OCI-LY7 (cell line): ENCODE data around the gene MAPK4. TPM values are rescaled to one million over a fixed set of nuclear protein-coding genes. Genes with fewer than 3 reads are reported as not detected.

Experiments
- BruUV-seq: library from RNA; stranded (reverse); fragments of 400-500 nt; replicated peaks from 2 replicates; lab custom pipeline; 2021; lab: Mats Ljungman, UMichigan
- CTCF ChIA-PET: fragments of 300-600 bp; sonication (Branson Sonifier 250); formaldehyde crosslinking; loops from one replicate; lab custom pipeline; 2022; ENCODE audit warnings: antibody characterized with exemption; ENCODE audit not compliant: unreplicated experiment; lab: Charles Lee
- POLR2A ChIA-PET: fragments of 300-600 bp; sonication (Branson Sonifier 250); formaldehyde crosslinking; loops from one replicate; lab custom pipeline; 2022; ENCODE audit warnings: antibody characterized with exemption; lab: Charles Lee
- DNase-seq: peaks from one replicate; pipeline ENCODE4 v3.0.0-alpha.2; 2015; ENCODE audit warnings: low spot score
- H2AFZ ChIP-seq: fragments of 200-600 bp; sonication (generic), shearing (Covaris generic); 2 replicates; pipeline ENCODE4 v1.6.1; 2014; ENCODE audit warnings: mild to moderate bottlenecking, antibody characterized with exemption, low read length, moderate library complexity
- H3K27ac ChIP-seq: fragments of 200-600 bp; sonication (generic); 2 replicates; pipeline ENCODE4 v1.5.1; 2014; ENCODE audit warnings: mixed run types, low read depth, mild to moderate bottlenecking, moderate library complexity, low read length, inconsistent platforms; ENCODE audit not compliant: poor library complexity, severe bottlenecking
- H3K36me3 ChIP-seq: fragments of 200-600 bp; sonication (generic); 2 replicates; pipeline ENCODE4 v1.6.1; 2014; ENCODE audit warnings: mild to moderate bottlenecking, antibody characterized with exemption, low read length, moderate library complexity, mixed read lengths; ENCODE audit not compliant: insufficient read depth
- H3K4me1 ChIP-seq: fragments of 200-600 bp; sonication (generic); 2 replicates; pipeline ENCODE4 v1.5.1; 2014; ENCODE audit warnings: mild to moderate bottlenecking, low read length; ENCODE audit not compliant: insufficient read depth, poor library complexity, severe bottlenecking
- H3K4me2 ChIP-seq: fragments of 200-600 bp; sonication (generic); 2 replicates; pipeline ENCODE4 v1.6.1; 2014; ENCODE audit warnings: mild to moderate bottlenecking, low read length
- H3K4me3 ChIP-seq: fragments of 200-600 bp; sonication (generic); 2 replicates; pipeline ENCODE4 v1.5.1; 2014; ENCODE audit warnings: mild to moderate bottlenecking, low read depth, low read length; ENCODE audit not compliant: poor library complexity, severe bottlenecking
- H3K79me2 ChIP-seq: fragments of 200-600 bp; sonication (generic); 2 replicates; pipeline ENCODE4 v1.6.1; 2016; ENCODE audit warnings: low read depth, mild to moderate bottlenecking, low read length, moderate library complexity, mixed read lengths; ENCODE audit not compliant: insufficient read depth
- H3K9me2 ChIP-seq: fragments of 200-600 bp; sonication (generic); 2 replicates; pipeline ENCODE4 v1.6.1; 2016; ENCODE audit warnings: mild to moderate bottlenecking, low read length, mixed read lengths; ENCODE audit not compliant: insufficient read depth
- H3K9me3 ChIP-seq: fragments of 200-600 bp; sonication (generic); 2 replicates; pipeline ENCODE4 v1.6.1; 2014; ENCODE audit warnings: mild to moderate bottlenecking, mixed run types, low read length, mixed read lengths
- H4K20me1 ChIP-seq: fragments of 200-600 bp; sonication (generic); 2 replicates; pipeline ENCODE4 v1.6.1; 2014; ENCODE audit warnings: mild to moderate bottlenecking, antibody characterized with exemption, low read length, moderate library complexity, mixed read lengths; ENCODE audit not compliant: insufficient read depth
- CTCF ChIP-seq: fragments of 200-600 bp; sonication (generic); conservative IDR thresholded peaks from 2 replicates; pipeline ENCODE4 v1.5.1; 2014; ENCODE audit warnings: mild to moderate bottlenecking, antibody characterized with exemption, low read length, moderate library complexity, mixed read lengths
- EZH2phosphoT487 ChIP-seq: fragments of 200-600 bp; sonication (generic); IDR thresholded peaks from 2 replicates; pipeline ENCODE4 v1.6.1; 2018; ENCODE audit warnings: low read depth, borderline replicate concordance, mild to moderate bottlenecking, mixed run types, antibody characterized with exemption, low read length, moderate library complexity, mixed read lengths
- intact Hi-C: fragments of 100-400 bp; cut with micrococcal nuclease; formaldehyde crosslinking; loops from one replicate; pipeline ENCODE4 v1.10.0; 2022; ENCODE audit not compliant: unreplicated experiment
- total RNA-seq, 2 experiments: library from RNA; depleted of rRNA in 1 of 2; stranded (reverse); fragments of >200 nt in 1 of 2; shearing (Covaris generic) in 1 of 2; gene quantifications; 2 replicates each; pipeline ENCODE4 v1.2.3, GENCODE V29; 2014 to 2022

MAPK4 gene
- total RNA-seq, 2 experiments from 2014 or later = not detected

GRCh38 chr18:50658601-50659000, 98.7 kb downstream of the MAPK4 start:
- no peak overlapping the region for H2AFZ ChIP-seq
- no peak overlapping the region for H3K4me2 ChIP-seq
- no peaks in the 10 kb centered on the region for H4K20me1 ChIP-seq
- H3K4me3 ChIP-seq = no peak overlapping the region
- POLR2A ChIA-PET = no interaction called here
- no TSS peak for BruUV-seq
- CTCF ChIA-PET = no interaction called here
- H3K9me3 ChIP-seq = no peaks in the 10 kb centered on the region
- no peak overlapping the region for H3K27ac ChIP-seq
- TF ChIP-seq CTCF = no peak
- TF ChIP-seq EZH2phosphoT487 = no peak
- H3K4me1 ChIP-seq = no peaks in the 10 kb centered on the region
- H3K79me2 ChIP-seq = no peaks in the 10 kb centered on the region
- intact Hi-C loops = no loop called here
- no peaks in the 10 kb centered on the region for H3K9me2 ChIP-seq
- H3K36me3 ChIP-seq = no peaks in the 10 kb centered on the region
- no peak for DNase-seq

GRCh38 chr18:50659091-50660003, 99.5 kb downstream of the MAPK4 start:
- no peak overlapping the region for H3K4me3 ChIP-seq
- no peak overlapping the region for H3K27ac ChIP-seq
- no peaks in the 10 kb centered on the region for H3K79me2 ChIP-seq
- no peaks in the 10 kb centered on the region for H3K36me3 ChIP-seq
- no peak overlapping the region for H3K4me2 ChIP-seq
- H3K4me1 ChIP-seq = no peaks in the 10 kb centered on the region
- no peak for DNase-seq
- TF ChIP-seq EZH2phosphoT487 (no peak), CTCF (no peak)
- H3K9me3 ChIP-seq = no peaks in the 10 kb centered on the region
- no peaks in the 10 kb centered on the region for H3K9me2 ChIP-seq
- POLR2A ChIA-PET = no interaction called here
- intact Hi-C loops = loop anchor here (5.0 kb wide), 1 partner anchor 208 kb away; no protein-coding TSS in a partner anchor
- no peaks in the 10 kb centered on the region for H4K20me1 ChIP-seq
- CTCF ChIA-PET = no interaction called here
- no TSS peak for BruUV-seq
- H2AFZ ChIP-seq = no peak overlapping the region

- Histone ChIP-seq H3K4me3 (no peak overlapping the region), H3K4me2 (no peak overlapping the region), H3K79me2 (no peaks in the 10 kb centered on the region), H3K4me1 (no peaks in the 10 kb centered on the region), H3K9me3 (no peaks in the 10 kb centered on the region), H2AFZ (no peak overlapping the region), H3K9me2 (no peaks in the 10 kb centered on the region), H4K20me1 (no peaks in the 10 kb centered on the region), H3K27ac (no peak overlapping the region), H3K36me3 (no peaks in the 10 kb centered on the region)
- no peak for TF ChIP-seq EZH2phosphoT487
- TF ChIP-seq CTCF = no peak
- intact Hi-C loops = loop anchor here (5.0 kb wide), 1 partner anchor 206 kb away; no protein-coding TSS in a partner anchor
- ChIA-PET CTCF (no interaction called here), POLR2A (no interaction called here)
- BruUV-seq = no TSS peak
- no peak for DNase-seq
These were observed 101.1 kb downstream of the MAPK4 start for GRCh38 chr18:50661013-50661412.
